ENCODE results near the gene ZNF763.
A peak's percentile ranks its signal among the peaks of the same experiment; 100 is the strongest.
"Not testable (repeated sequence)": the region's sequence is repeated elsewhere in the genome, so short reads cannot be mapped to it uniquely, and the experiment has no call there.

ZNF763 gene

DNA sequence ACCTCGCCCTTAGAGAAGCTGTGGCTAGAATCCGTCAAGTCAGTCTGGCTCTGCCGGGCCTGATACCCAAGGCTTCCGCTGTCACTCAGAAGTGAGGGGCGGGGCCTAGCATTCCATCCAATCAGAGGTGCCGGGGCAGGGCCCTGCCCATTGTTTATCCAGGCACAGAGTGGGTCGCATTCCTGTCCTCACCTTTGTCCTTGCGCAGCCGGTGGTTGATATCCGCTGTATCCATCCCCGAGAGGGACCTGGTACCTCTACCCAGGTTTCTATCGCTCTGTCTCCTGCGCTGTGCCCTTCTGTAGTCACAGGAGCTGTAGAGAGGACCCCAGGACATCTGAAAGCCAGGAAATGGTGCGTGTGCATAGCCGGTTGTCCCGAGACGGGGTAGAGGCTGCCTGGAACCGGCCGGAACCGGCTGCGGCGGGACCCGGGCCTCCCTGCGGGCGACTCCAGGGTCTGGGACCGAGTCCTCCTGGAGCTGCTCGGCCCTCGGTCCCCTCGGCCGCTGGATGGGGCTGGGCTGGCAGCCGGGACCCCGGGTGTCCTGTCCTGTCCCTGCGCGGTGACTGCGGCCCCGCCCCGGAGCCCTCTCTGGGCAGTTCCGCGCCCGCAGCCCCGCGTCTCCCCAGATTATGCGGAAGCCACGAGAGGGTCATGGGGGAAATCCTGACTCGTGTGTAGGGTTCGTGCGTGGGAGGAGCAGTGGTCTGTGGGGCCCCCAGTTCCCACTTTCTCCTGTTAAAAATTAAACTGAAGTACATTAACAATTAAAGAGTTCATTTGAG lies at the start of gene ZNF763:
Gene ZNF763 (plus strand): TSS at position 183 of the 788 bp plus-strand sequence. CDS start 169 bp downstream, at position 352.
- Mint-ChIP-seq H3K36me3 (ENCODE audit: low read depth) (peaks cover 31% of the 10 kb centered on the region), H3K27me3 (ENCODE audit: low read depth, poor library complexity) (peaks cover 20% of the 10 kb centered on the region), H3K27ac (peak within 1 kb of the TSS; percentile 94), H3K4me1 (peaks cover 31% of the 10 kb centered on the region), H3K9me3 (peaks cover 45% of the 10 kb centered on the region), H3K4me3 (peak within 1 kb of the TSS; percentile 92)
- peak; percentile 94 for DNase-seq
- no peak for TF ChIP-seq CTCF (IDR thresholded peaks at IDR 0.05)

- Mint-ChIP-seq H3K27me3 (ENCODE audit: low read depth, poor library complexity) (peaks cover 7% of the 10 kb centered on the region), H3K36me3 (ENCODE audit: low read depth) (peaks cover 36% of the 10 kb centered on the region), H3K27ac (no peak overlapping the region), H3K4me1 (peaks cover 31% of the 10 kb centered on the region), H3K9me3 (peaks cover 70% of the 10 kb centered on the region), H3K4me3 (no peak overlapping the region)
- no peak for TF ChIP-seq CTCF (IDR thresholded peaks at IDR 0.05)
- DNase-seq: no peak
These were observed 42.9 kb upstream of the ZNF763 start for GRCh38 chr19:11921852-11922495.

- H3K36me3 Mint-ChIP-seq (ENCODE audit: low read depth): peaks cover 50% of the 10 kb centered on the region
- peaks cover 5% of the 10 kb centered on the region for H3K27me3 Mint-ChIP-seq (ENCODE audit: low read depth, poor library complexity)
- TF ChIP-seq CTCF (IDR thresholded peaks at IDR 0.05): no peak
- H3K9me3 Mint-ChIP-seq: peaks cover 70% of the 10 kb centered on the region
- H3K4me3 Mint-ChIP-seq: peak within 1 kb of the TSS; percentile 99
- peaks cover 31% of the 10 kb centered on the region for H3K4me1 Mint-ChIP-seq
- peak within 1 kb of the TSS; percentile 99 for H3K27ac Mint-ChIP-seq
- DNase-seq: peak; percentile 94
These were observed 39.8 kb upstream of the ZNF763 start, which contains the start of gene ZNF700 for GRCh38 chr19:11924886-11925650. Gene ZNF700 (plus strand): TSS chr19:11925107. CDS start chr19:11925211, 104 bp downstream.

- Mint-ChIP-seq H3K9me3 (peaks cover 73% of the 10 kb centered on the region), H3K36me3 (ENCODE audit: low read depth) (peaks cover 57% of the 10 kb centered on the region), H3K4me1 (peaks cover 31% of the 10 kb centered on the region), H3K4me3 (peak overlapping the region; percentile 99), H3K27ac (peak overlapping the region; percentile 34)
- H3K27me3 Mint-ChIP-seq (ENCODE audit: low read depth, poor library complexity); DNase-seq: not testable (repeated sequence)
These were observed 39.1 kb upstream of the ZNF763 start for GRCh38 chr19:11925651-11926187.

- Mint-ChIP-seq H3K27ac (no peak overlapping the region), H3K4me1 (peaks cover 31% of the 10 kb centered on the region), H3K36me3 (ENCODE audit: low read depth) (peaks cover 72% of the 10 kb centered on the region), H3K27me3 (ENCODE audit: low read depth, poor library complexity) (peaks cover 3% of the 10 kb centered on the region), H3K9me3 (peaks cover 84% of the 10 kb centered on the region), H3K4me3 (no peak overlapping the region)
- no peak for TF ChIP-seq CTCF (IDR thresholded peaks at IDR 0.05)
- no peak for DNase-seq
These were observed 37.6 kb upstream of the ZNF763 start for GRCh38 chr19:11927227-11927626.

DNA sequence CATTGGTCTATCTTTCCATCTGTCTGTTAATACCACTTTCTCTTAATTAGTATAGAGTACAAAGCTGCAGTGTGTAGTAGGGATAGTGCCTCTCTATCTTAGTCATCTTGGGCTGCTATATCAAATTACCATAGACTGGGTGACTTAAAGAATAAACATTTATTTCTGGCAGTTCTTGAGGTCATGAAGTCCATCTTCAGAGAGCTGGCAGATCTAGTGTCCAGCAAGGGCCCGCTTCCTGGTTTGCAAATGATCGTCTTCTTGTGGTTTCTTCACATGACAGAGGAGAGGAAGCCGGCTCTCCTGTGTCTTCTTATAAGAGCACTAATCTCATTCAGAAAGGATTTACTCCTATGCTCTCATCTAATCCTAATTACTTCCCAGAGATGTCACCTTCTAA lies 33.8 kb upstream of the ZNF763 start:
- DNase-seq: no peak
- TF ChIP-seq CTCF (IDR thresholded peaks at IDR 0.05): no peak
- Mint-ChIP-seq H3K4me1 (peaks cover 7% of the 10 kb centered on the region), H3K27me3 (ENCODE audit: low read depth, poor library complexity) (peaks cover 3% of the 10 kb centered on the region), H3K4me3 (no peak overlapping the region), H3K36me3 (ENCODE audit: low read depth) (peaks cover 98% of the 10 kb centered on the region), H3K27ac (no peak overlapping the region), H3K9me3 (peaks cover 97% of the 10 kb centered on the region)
